ENCODE measurements around the gene ME3.

ME3 gene

GRCh38 chr11:86456075-86456939, 216.1 kb downstream of the ME3 start:
- no peak for TF ChIP-seq TAF1 (IDR thresholded peaks at IDR 0.05; ENCODE audit: borderline replicate concordance, insufficient read depth, low read length)
- no peak for TF ChIP-seq FOXP2 (optimal IDR thresholded peaks at IDR 0.05; ENCODE audit: borderline replicate concordance, extremely low read depth, extremely low read length, insufficient read depth)
- TF ChIP-seq, protein P1, sequence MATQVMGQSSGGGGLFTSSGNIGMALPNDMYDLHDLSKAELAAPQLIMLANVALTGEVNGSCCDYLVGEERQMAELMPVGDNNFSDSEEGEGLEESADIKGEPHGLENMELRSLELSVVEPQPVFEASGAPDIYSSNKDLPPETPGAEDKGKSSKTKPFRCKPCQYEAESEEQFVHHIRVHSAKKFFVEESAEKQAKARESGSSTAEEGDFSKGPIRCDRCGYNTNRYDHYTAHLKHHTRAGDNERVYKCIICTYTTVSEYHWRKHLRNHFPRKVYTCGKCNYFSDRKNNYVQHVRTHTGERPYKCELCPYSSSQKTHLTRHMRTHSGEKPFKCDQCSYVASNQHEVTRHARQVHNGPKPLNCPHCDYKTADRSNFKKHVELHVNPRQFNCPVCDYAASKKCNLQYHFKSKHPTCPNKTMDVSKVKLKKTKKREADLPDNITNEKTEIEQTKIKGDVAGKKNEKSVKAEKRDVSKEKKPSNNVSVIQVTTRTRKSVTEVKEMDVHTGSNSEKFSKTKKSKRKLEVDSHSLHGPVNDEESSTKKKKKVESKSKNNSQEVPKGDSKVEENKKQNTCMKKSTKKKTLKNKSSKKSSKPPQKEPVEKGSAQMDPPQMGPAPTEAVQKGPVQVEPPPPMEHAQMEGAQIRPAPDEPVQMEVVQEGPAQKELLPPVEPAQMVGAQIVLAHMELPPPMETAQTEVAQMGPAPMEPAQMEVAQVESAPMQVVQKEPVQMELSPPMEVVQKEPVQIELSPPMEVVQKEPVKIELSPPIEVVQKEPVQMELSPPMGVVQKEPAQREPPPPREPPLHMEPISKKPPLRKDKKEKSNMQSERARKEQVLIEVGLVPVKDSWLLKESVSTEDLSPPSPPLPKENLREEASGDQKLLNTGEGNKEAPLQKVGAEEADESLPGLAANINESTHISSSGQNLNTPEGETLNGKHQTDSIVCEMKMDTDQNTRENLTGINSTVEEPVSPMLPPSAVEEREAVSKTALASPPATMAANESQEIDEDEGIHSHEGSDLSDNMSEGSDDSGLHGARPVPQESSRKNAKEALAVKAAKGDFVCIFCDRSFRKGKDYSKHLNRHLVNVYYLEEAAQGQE (IDR thresholded peaks at IDR 0.05; ENCODE audit: insufficient read depth in 1 of 2, low read depth in 2 of 2, low read length in 2 of 2): no peak
- no peak for TF ChIP-seq SIN3A (IDR thresholded peaks at IDR 0.05; ENCODE audit: borderline replicate concordance, insufficient read depth, low read length)
- TF ChIP-seq POLR2AphosphoS5 (IDR thresholded peaks at IDR 0.05; ENCODE audit: low read depth, low read length): no peak

DNA sequence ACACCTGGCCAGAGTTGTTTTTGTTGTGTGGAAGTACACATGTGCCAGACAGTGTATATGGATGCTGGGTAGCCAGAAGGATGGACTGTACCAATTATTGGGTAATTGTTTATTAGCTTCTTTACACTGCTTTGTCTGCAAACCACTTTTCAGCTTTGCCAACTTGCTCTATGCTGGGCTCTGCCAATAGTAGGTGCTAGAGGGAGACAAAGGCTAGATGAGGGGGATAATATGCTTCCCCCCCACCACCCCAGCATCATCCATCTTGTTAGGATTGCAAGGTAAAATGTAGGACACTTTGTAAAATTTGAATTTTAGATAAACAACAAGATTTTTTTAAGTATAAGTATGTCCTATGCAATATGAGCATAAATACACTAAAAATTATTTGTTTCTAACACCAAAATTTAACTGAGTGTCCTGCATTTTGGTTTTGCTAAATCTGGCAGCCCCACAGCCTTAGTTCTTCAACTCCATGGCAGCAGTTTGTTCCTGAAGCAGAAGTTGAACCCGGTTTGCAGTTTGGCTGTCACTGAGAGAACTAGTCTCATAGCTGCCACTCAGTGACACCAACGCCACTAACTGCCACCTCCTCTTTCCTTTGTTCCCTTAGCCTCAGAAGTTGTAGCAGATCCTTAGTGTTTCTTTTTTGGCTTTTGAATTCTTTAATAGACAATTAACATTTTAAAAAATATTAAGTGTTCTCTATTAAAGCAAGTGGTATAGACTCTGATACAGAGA, 219.0 kb downstream of the ME3 start:
- no peak for TF ChIP-seq TAF1 (IDR thresholded peaks at IDR 0.05; ENCODE audit: borderline replicate concordance, insufficient read depth, low read length)
- TF ChIP-seq POLR2AphosphoS5 (IDR thresholded peaks at IDR 0.05; ENCODE audit: low read depth, low read length): no peak
- TF ChIP-seq, protein P1 (IDR thresholded peaks at IDR 0.05; ENCODE audit: insufficient read depth in 1 of 2, low read depth in 2 of 2, low read length in 2 of 2): no peak
- no peak for TF ChIP-seq FOXP2 (optimal IDR thresholded peaks at IDR 0.05; ENCODE audit: borderline replicate concordance, extremely low read depth, extremely low read length, insufficient read depth)
- TF ChIP-seq SIN3A (IDR thresholded peaks at IDR 0.05; ENCODE audit: borderline replicate concordance, insufficient read depth, low read length): no peak

DNA sequence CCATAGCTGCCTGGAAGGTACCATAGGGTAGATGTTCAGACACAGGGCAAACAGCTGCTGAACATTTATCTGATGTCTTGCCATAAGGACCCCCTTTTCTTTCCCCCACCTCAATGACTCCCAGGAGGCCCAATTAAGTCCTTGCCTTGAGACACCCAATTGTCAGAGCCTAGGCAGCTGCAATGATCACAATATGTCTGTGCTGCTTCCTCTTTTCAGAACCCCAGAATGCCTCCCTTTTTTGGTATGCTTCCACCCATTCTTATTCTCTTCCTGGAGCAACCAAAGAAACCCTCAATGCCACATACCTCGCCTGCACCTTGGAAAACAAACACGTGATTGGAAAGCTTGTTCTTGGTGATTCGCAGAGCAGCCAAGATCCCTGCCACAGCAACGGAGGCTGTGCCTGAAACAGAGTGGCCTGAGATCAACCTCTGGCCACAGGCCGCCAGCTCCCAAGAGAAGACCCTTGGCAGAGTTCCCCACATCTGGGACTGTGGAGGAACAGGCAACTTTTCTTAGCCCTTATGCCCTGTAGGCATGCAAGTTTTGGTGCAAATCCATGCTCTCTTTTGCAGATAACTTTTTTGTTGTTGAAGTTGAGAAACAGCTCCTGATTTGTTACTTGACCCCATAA, 222.3 kb downstream of the ME3 start:
- TF ChIP-seq SIN3A (IDR thresholded peaks at IDR 0.05; ENCODE audit: borderline replicate concordance, insufficient read depth, low read length) (no peak), POLR2AphosphoS5 (IDR thresholded peaks at IDR 0.05; ENCODE audit: low read depth, low read length) (no peak), FOXP2 (optimal IDR thresholded peaks at IDR 0.05; ENCODE audit: borderline replicate concordance, extremely low read depth, extremely low read length, insufficient read depth) (no peak), TAF1 (IDR thresholded peaks at IDR 0.05; ENCODE audit: borderline replicate concordance, insufficient read depth, low read length) (no peak)
- TF ChIP-seq, protein P1 (IDR thresholded peaks at IDR 0.05; ENCODE audit: insufficient read depth in 1 of 2, low read depth in 2 of 2, low read length in 2 of 2): no peak

DNA sequence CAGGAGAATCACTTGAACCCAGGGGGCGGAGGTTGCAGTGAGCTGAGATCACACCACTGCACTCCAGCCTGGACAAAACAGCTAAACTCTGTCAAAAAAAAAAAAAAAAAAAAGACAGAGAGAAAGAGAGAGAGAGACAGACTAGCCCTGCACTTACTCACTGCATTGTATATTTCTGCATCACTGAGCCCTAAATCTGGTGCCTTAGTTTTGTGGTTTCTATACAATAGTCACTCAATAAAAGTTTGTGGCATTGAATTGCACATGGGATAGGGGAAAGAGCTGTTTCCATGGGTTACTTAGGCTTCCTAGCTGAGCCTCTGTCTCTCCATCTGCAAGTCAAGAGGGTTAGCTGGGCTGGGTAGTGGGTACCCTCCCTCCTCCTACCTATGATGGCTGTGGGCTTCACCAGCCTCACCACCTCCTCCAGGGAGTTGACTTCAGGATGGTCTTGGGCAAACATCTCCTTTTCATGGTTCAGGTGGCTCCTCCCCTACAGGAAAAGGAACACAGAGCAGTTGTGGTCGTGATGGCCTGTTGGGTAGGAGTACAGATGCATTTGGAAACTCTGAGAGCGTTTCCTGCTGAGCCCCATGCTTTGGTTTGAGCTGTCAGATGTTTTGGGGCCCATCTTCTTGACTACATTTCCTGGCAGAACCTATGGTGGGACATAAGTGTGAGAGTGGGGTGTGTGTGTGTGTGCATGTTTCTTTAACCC, 224.5 kb downstream of the ME3 start:
- TF ChIP-seq TAF1 (IDR thresholded peaks at IDR 0.05; ENCODE audit: borderline replicate concordance, insufficient read depth, low read length) (no peak), POLR2AphosphoS5 (IDR thresholded peaks at IDR 0.05; ENCODE audit: low read depth, low read length) (no peak), SIN3A (IDR thresholded peaks at IDR 0.05; ENCODE audit: borderline replicate concordance, insufficient read depth, low read length) (no peak), FOXP2 (optimal IDR thresholded peaks at IDR 0.05; ENCODE audit: borderline replicate concordance, extremely low read depth, extremely low read length, insufficient read depth) (no peak)
- TF ChIP-seq, protein P1 (IDR thresholded peaks at IDR 0.05; ENCODE audit: insufficient read depth in 1 of 2, low read depth in 2 of 2, low read length in 2 of 2): no peak

Data from PFSK-1 (cell line).